CD4-positive, alpha-beta T cell (primary cell): Measurements from ENCODE around the gene SSBP3. TPM values are rescaled to one million over a fixed set of nuclear protein-coding genes. Genes with fewer than 3 reads are reported as not detected.

Experiments
- ATAC-seq: fragments of 200-7000 bp; cut with Tn5 transposase; one replicate; pipeline ENCODE4 v1.10.0; 2022; ENCODE audit warnings: mild to moderate bottlenecking; ENCODE audit not compliant: poor library complexity
- CTCF ChIA-PET: fragments of 350-600 bp; sonication (Branson Sonifier 250); formaldehyde crosslinking; loops from one replicate; lab custom pipeline; 2021; ENCODE audit warnings: antibody characterized with exemption, inconsistent platforms; lab: Charles Lee
- POLR2A ChIA-PET: fragments of 350-600 bp; sonication (Branson Sonifier 250); formaldehyde crosslinking; loops from one replicate; lab custom pipeline; 2021; ENCODE audit warnings: antibody characterized with exemption, inconsistent platforms; lab: Charles Lee
- DNase-seq, 14 experiments: peaks; one replicate each; pipeline ENCODE4 v3.0.0-alpha.2; 2013 to 2020; ENCODE audit warnings: mixed read lengths in 2 of 14
- H3K27ac ChIP-seq, 2 donors: one replicate each; pipeline versions ENCODE4 v1.5.1 to v1.7.0; 2013; ENCODE audit warnings: low read length in 2 of 2, low read depth in 1 of 2, mild to moderate bottlenecking in 1 of 2
- H3K27me3 ChIP-seq, 2 experiments: 1 replicate in 1 of 2; 2 replicates in 1 of 2; pipeline versions ENCODE4 v1.6.1 to v1.7.0; 2013; ENCODE audit warnings: low read length in 2 of 2, control low read depth in 1 of 2, mild to moderate bottlenecking in 1 of 2, moderate library complexity in 1 of 2; ENCODE audit not compliant: insufficient read depth in 2 of 2, control insufficient read depth in 1 of 2
- H3K36me3 ChIP-seq: one replicate; pipeline ENCODE4 v1.6.1; 2013; ENCODE audit warnings: low read length, control low read depth; ENCODE audit not compliant: insufficient read depth
- H3K4me1 ChIP-seq: one replicate; pipeline ENCODE4 v1.6.1; 2013; ENCODE audit warnings: low read length, control low read depth; ENCODE audit not compliant: insufficient read depth
- H3K4me3 ChIP-seq: one replicate; pipeline ENCODE4 v1.5.1; 2013; ENCODE audit warnings: mild to moderate bottlenecking, low read length, moderate library complexity
- H3K9me3 ChIP-seq, 2 experiments: 1 replicate in 1 of 2; 2 replicates in 1 of 2; pipeline versions ENCODE4 v1.6.1 to v1.7.0; 2013; ENCODE audit warnings: low read length in 2 of 2, mild to moderate bottlenecking in 2 of 2, control low read depth in 1 of 2, moderate library complexity in 1 of 2; ENCODE audit not compliant: control insufficient read depth in 1 of 2, insufficient read depth in 1 of 2
- H3K27ac Mint-ChIP-seq: one replicate; pipeline ENCODE4 v1.8.0; 2020; ENCODE audit warnings: mixed read lengths
- H3K27me3 Mint-ChIP-seq: one replicate; pipeline ENCODE4 v1.8.0; 2021; ENCODE audit warnings: mixed read lengths
- H3K36me3 Mint-ChIP-seq: one replicate; pipeline ENCODE4 v1.8.0; 2021; ENCODE audit warnings: low read depth, mixed read lengths
- H3K4me1 Mint-ChIP-seq: one replicate; pipeline ENCODE4 v1.8.0; 2021; ENCODE audit warnings: low read depth, mixed read lengths
- H3K4me3 Mint-ChIP-seq: one replicate; pipeline ENCODE4 v1.8.0; 2020; ENCODE audit warnings: mild to moderate bottlenecking, mixed read lengths
- H3K9me3 Mint-ChIP-seq: one replicate; pipeline ENCODE4 v1.8.0; 2020; ENCODE audit warnings: mixed read lengths
- CTCF ChIP-seq: fragments of 200-600 bp; IDR thresholded peaks from one replicate; pipeline ENCODE4 v1.8.0; 2022; ENCODE audit warnings: antibody characterized with exemption, mild to moderate bottlenecking
- intact Hi-C, 2 experiments: fragments of 100-400 bp; cut with DNase I in 1 of 2; cut with micrococcal nuclease in 1 of 2; formaldehyde crosslinking; loops; one replicate each; pipeline versions ENCODE4 v1.15.1 to v1.9.0; 2023 to 2025; cut with DNase I, micrococcal nuclease
- total RNA-seq, 174 experiments: library from RNA in 2 of 174; stranded (reverse) in 2 of 174; gene quantifications; one replicate each; pipeline ENCODE4 v1.2.3 and lab custom pipeline; 2021 to 2026

SSBP3 gene
- total RNA-seq, 2 experiments from 2014 or later, result 50.6 to 52.4 TPM

GRCh38 chr1:54341763-54342162 lies 64.4 kb downstream of the SSBP3 start:
- H3K27ac Mint-ChIP-seq, result peak overlapping the region; percentile 18
- H3K4me3 Mint-ChIP-seq, result no peak overlapping the region
- H3K4me1 Mint-ChIP-seq, result peaks cover 47% of the 10 kb centered on the region
- H3K4me1 ChIP-seq, result peaks cover 23% of the 10 kb centered on the region
- H3K9me3 Mint-ChIP-seq, result no peaks in the 10 kb centered on the region
- H3K9me3 ChIP-seq, result no peaks in the 10 kb centered on the region
- H3K36me3 ChIP-seq, result peaks cover 5% of the 10 kb centered on the region
- ATAC-seq (no peak), DNase-seq (no peak)
- H3K27me3 ChIP-seq, result no peaks in the 10 kb centered on the region
- no peak overlapping the region for H3K27ac ChIP-seq
- intact Hi-C loops, result no loop called here
- H3K36me3 Mint-ChIP-seq, result peaks cover 5% of the 10 kb centered on the region
- H3K27me3 Mint-ChIP-seq, result no peaks in the 10 kb centered on the region
- no peak for TF ChIP-seq CTCF
- H3K4me3 ChIP-seq, result no peak overlapping the region
- ChIA-PET POLR2A (no interaction called here), CTCF (no interaction called here)

DNA sequence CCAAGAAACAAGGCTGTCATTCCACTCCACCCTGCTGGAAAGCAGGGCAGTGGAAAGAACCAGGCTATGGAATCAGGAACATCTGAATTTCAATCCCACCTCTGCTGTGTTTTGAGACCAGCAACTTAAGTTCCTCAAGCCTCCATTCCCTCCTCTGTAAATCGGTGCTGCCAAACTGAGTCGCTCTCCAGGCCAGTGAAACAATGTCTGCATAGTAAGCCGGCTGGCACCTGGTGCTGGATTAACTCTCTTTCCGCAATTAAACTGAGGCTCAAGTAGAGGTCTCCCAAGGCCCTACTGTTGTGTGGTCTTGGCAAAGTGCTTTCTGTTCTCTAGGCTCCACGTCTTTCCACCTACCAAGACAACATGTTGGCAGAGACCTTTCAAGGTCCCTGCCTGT lies 65.3 kb downstream of the SSBP3 start:
- H3K27ac ChIP-seq, result no peak overlapping the region
- DNase-seq (no peak), ATAC-seq (no peak)
- ChIA-PET CTCF (no interaction called here), POLR2A (no interaction called here)
- Mint-ChIP-seq H3K4me1 (peaks cover 54% of the 10 kb centered on the region), H3K27me3 (no peaks in the 10 kb centered on the region), H3K27ac (no peak overlapping the region), H3K4me3 (no peak overlapping the region), H3K9me3 (no peaks in the 10 kb centered on the region), H3K36me3 (peaks cover 5% of the 10 kb centered on the region)
- intact Hi-C loops, result no loop called here
- no peak for TF ChIP-seq CTCF
- H3K9me3 ChIP-seq, result no peaks in the 10 kb centered on the region
- H3K27me3 ChIP-seq, result no peaks in the 10 kb centered on the region
- peaks cover 11% of the 10 kb centered on the region for H3K36me3 ChIP-seq
- peaks cover 23% of the 10 kb centered on the region for H3K4me1 ChIP-seq
- no peak overlapping the region for H3K4me3 ChIP-seq

DNA sequence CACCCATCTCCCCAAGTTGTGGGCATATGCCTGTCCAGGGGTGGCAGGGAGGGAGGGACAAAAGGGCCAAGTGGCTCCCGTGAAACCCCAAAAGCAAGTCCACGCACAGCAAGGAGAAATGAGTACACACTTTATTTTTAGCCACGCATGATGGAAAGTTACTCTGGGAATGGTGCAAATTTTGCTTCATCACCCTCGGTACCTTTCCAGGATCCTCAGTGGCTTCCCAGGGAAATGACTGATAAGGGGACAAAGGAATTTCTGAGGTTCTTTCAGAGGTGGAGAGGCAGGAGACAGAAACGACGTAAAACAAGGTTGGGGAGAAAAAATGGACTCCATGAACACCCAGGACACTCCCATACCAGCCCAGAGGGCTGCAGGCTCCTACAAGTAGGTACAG lies 65.8 kb downstream of the SSBP3 start:
- Histone ChIP-seq H3K4me1 (peaks cover 25% of the 10 kb centered on the region), H3K27me3 (no peaks in the 10 kb centered on the region), H3K27ac (no peak overlapping the region), H3K36me3 (peaks cover 11% of the 10 kb centered on the region), H3K9me3 (no peaks in the 10 kb centered on the region), H3K4me3 (no peak overlapping the region)
- intact Hi-C loops, result no loop called here
- peaks cover 57% of the 10 kb centered on the region for H3K4me1 Mint-ChIP-seq
- no peak for TF ChIP-seq CTCF
- POLR2A ChIA-PET, result no interaction called here
- H3K9me3 Mint-ChIP-seq, result no peaks in the 10 kb centered on the region
- ATAC-seq (no peak), DNase-seq (no peak)
- CTCF ChIA-PET, result no interaction called here
- H3K27me3 Mint-ChIP-seq, result no peaks in the 10 kb centered on the region
- H3K27ac Mint-ChIP-seq, result no peak overlapping the region
- H3K36me3 Mint-ChIP-seq, result peaks cover 3% of the 10 kb centered on the region
- no peak overlapping the region for H3K4me3 Mint-ChIP-seq
